GM23248 (cell line): ENCODE data around the gene PLA2G2D. TPM values are rescaled to one million over a fixed set of nuclear protein-coding genes. Genes with fewer than 3 reads are reported as not detected.

Source experiments
- DNase-seq: peaks from one replicate; pipeline ENCODE4 v3.0.0-alpha.2; 2015
- H2AFZ ChIP-seq: fragments of 200-600 bp; sonication (generic); 2 replicates; pipeline ENCODE4 v1.6.1; 2016; ENCODE audit warnings: antibody characterized with exemption
- H3F3A ChIP-seq: fragments of 200-600 bp; sonication (generic); 2 replicates; pipeline ENCODE4 v1.6.1; 2016; ENCODE audit warnings: mild to moderate bottlenecking, antibody characterized with exemption, mixed run types; ENCODE audit not compliant: insufficient read depth
- H3K27ac ChIP-seq: fragments of 200-600 bp; sonication (generic); 2 replicates; pipeline ENCODE4 v1.5.1; 2016; ENCODE audit warnings: mild to moderate bottlenecking
- H3K27me3 ChIP-seq: fragments of 200-600 bp; sonication (generic); replicated peaks from 2 replicates; pipeline ENCODE4 v1.6.1; 2016; ENCODE audit warnings: mild to moderate bottlenecking; ENCODE audit not compliant: insufficient read depth
- H3K36me3 ChIP-seq: fragments of 200-600 bp; sonication (generic); 2 replicates; pipeline ENCODE4 v1.6.1; 2016; ENCODE audit warnings: low read depth, mild to moderate bottlenecking
- H3K4me1 ChIP-seq: fragments of 200-600 bp; sonication (generic); 2 replicates; pipeline ENCODE4 v1.6.1; 2016; ENCODE audit warnings: mild to moderate bottlenecking; ENCODE audit not compliant: insufficient read depth
- H3K4me2 ChIP-seq: fragments of 200-600 bp; sonication (generic); one replicate; pipeline ENCODE4 v1.6.1; 2016; ENCODE audit warnings: mild to moderate bottlenecking; ENCODE audit not compliant: unreplicated experiment
- H3K4me3 ChIP-seq: fragments of 200-600 bp; sonication (generic); 2 replicates; pipeline ENCODE4 v1.5.1; 2016; ENCODE audit warnings: mild to moderate bottlenecking
- H3K79me2 ChIP-seq: fragments of 200-600 bp; sonication (generic); 2 replicates; pipeline ENCODE4 v1.6.1; 2016; ENCODE audit warnings: mild to moderate bottlenecking; ENCODE audit not compliant: insufficient read depth
- H3K9ac ChIP-seq: fragments of 200-600 bp; sonication (generic); 2 replicates; pipeline ENCODE4 v1.6.1; 2016; ENCODE audit warnings: mild to moderate bottlenecking
- H3K9me2 ChIP-seq: fragments of 200-600 bp; sonication (generic); 2 replicates; pipeline ENCODE4 v1.6.1; 2016; ENCODE audit warnings: mixed run types, mild to moderate bottlenecking, moderate library complexity; ENCODE audit not compliant: insufficient read depth
- H3K9me3 ChIP-seq: fragments of 200-600 bp; sonication (generic); one replicate; pipeline ENCODE4 v1.6.1; 2017; ENCODE audit warnings: low read depth
- H4K20me1 ChIP-seq: fragments of 200-600 bp; sonication (generic); 2 replicates; pipeline ENCODE4 v1.6.0; 2016; ENCODE audit not compliant: insufficient read depth
- EZH2 ChIP-seq: fragments of 200-600 bp; sonication (generic); IDR thresholded peaks from 2 replicates; pipeline ENCODE4 v1.6.1; 2018; ENCODE audit warnings: antibody characterized with exemption, mild to moderate bottlenecking; ENCODE audit not compliant: insufficient read depth, poor library complexity, severe bottlenecking
- EZH2phosphoT487 ChIP-seq: fragments of 200-600 bp; sonication (generic); IDR thresholded peaks from 2 replicates; pipeline ENCODE4 v1.6.1; 2018; ENCODE audit warnings: antibody characterized with exemption, moderate library complexity, mild to moderate bottlenecking, low read depth; ENCODE audit not compliant: insufficient read depth
- WGBS, 2 experiments: methylation state at CpG; one replicate each; pipeline ENCODE4 v1.1.6; 2015 to 2017; ENCODE audit warnings: low lambda C conversion rate in 2 of 2, low coverage in 1 of 2; ENCODE audit errors: missing lambda C conversion rate in 2 of 2; 5-methylcytosine and 5-hydroxymethylcytosine counted together
- in situ Hi-C: fragments of 300-500 bp; cut with MboI; formaldehyde crosslinking; loops from 2 replicates; pipeline ENCODE4 v1.15.0; 2020
- polyA plus RNA-seq: library from polyadenylated mRNA; unstranded; fragments of >200 nt; fragmentation: Nextera tagmentation; extraction: Ambion mirVana; gene quantifications from 2 replicates; pipeline ENCODE4 v1.2.1, GENCODE V29; 2016
- total RNA-seq: library from RNA; depleted of rRNA; stranded (reverse); fragments of >200 nt; shearing (Covaris generic); gene quantifications from 2 replicates; pipeline ENCODE4 v1.2.3, GENCODE V29; 2014

The PLA2G2D gene
- total and polyA plus RNA-seq, 2 experiments from 2014 or later: not detected

GRCh38 chr1:20114021-20114648 lies 5.2 kb downstream of the PLA2G2D start:
- Histone ChIP-seq H3K36me3 (no peaks in the 10 kb centered on the region), H4K20me1 (no peaks in the 10 kb centered on the region), H2AFZ (no peak overlapping the region), H3F3A (peaks cover 8% of the 10 kb centered on the region; the same call in 1 of the 2 replicates), H3K4me1 (peaks cover 6% of the 10 kb centered on the region), H3K9me3 (no peaks in the 10 kb centered on the region), H3K9me2 (no peaks in the 10 kb centered on the region), H3K27me3 (0 out of 2 replicates have a peak, but pooled peaks cover 2% of the 10 kb centered on the region), H3K9ac (no peak overlapping the region), H3K4me3 (no peak overlapping the region), H3K4me2 (no peak overlapping the region), H3K79me2 (no peaks in the 10 kb centered on the region), H3K27ac (no peak overlapping the region)
- no peak for TF ChIP-seq EZH2phosphoT487
- TF ChIP-seq EZH2: no peak
- DNase-seq: no peak
- in situ Hi-C loops: no loop called here
- WGBS, 2 experiments: 65 to 71% methylated on average over 15 of the region's 15 CpGs

DNA sequence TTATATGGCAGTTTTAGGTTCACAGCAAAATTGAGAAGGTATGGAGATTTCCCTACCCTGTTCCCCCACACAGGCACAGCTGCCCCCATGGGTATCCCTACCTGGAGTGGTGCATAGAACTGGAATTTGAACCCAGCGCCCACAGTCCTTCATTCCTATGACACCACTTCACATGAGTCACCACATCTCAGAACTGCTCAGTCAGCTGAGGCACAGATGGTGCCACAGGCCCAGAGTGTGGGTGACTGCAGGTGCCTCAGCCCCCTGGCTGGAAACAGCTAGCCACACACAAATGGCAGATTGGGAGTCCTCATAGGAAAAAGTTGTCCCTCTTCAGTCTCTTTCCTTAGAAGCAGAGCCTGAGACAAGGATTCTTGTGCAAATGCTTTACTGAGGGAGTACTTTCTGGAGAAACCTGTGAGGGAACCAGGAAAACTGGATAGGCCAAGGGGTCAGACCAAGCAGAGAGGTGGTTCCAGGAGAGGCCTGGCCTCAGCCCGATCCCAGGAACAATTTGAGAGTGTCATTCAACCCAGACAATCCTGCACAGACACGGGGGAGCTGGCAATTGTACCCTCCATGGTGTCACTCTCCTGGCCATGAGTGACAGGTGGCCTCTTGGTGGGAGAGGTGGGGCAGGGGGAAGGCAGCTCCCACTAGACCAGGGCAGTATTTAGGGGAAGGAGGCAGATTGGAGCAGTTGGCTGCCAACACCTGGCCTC lies 6.9 kb downstream of the PLA2G2D start:
- H3K9ac ChIP-seq: no peak overlapping the region
- no peaks in the 10 kb centered on the region for H3K9me2 ChIP-seq
- H3K4me1 ChIP-seq: peaks cover 6% of the 10 kb centered on the region
- H3K4me2 ChIP-seq: no peak overlapping the region
- no peaks in the 10 kb centered on the region for H3K36me3 ChIP-seq
- DNase-seq: peak; percentile 57
- 63 to 67% methylated on average over 3 of the region's 3 CpGs for WGBS, 2 experiments
- no peaks in the 10 kb centered on the region for H3K9me3 ChIP-seq
- in situ Hi-C loops: no loop called here
- H3K27me3 ChIP-seq: 0 out of 2 replicates have a peak, but pooled peaks cover 2% of the 10 kb centered on the region
- TF ChIP-seq EZH2: no peak
- TF ChIP-seq EZH2phosphoT487: no peak
- H3K27ac ChIP-seq: no peak overlapping the region
- no peaks in the 10 kb centered on the region for H4K20me1 ChIP-seq
- no peaks in the 10 kb centered on the region for H3K79me2 ChIP-seq
- H2AFZ ChIP-seq: no peak overlapping the region
- peaks cover 8% of the 10 kb centered on the region; the same call in 1 of the 2 replicates for H3F3A ChIP-seq
- H3K4me3 ChIP-seq: no peak overlapping the region

- peak overlapping the region; percentile 53; the same call in 1 of the 2 replicates for H3K27ac ChIP-seq
- 97% methylated on average over 5 of the region's 5 CpGs for WGBS, 2 experiments
- DNase-seq: no peak
- in situ Hi-C loops: no loop called here
- H4K20me1 ChIP-seq: no peaks in the 10 kb centered on the region
- no peak overlapping the region for H2AFZ ChIP-seq
- no peaks in the 10 kb centered on the region for H3K36me3 ChIP-seq
- peak overlapping the region; percentile 66 for H3K4me2 ChIP-seq
- no peak overlapping the region for H3K9ac ChIP-seq
- H3F3A ChIP-seq: peaks cover 8% of the 10 kb centered on the region; the same call in 1 of the 2 replicates
- H3K4me1 ChIP-seq: peaks cover 6% of the 10 kb centered on the region
- no peaks in the 10 kb centered on the region for H3K27me3 ChIP-seq
- no peaks in the 10 kb centered on the region for H3K9me3 ChIP-seq
- TF ChIP-seq EZH2 (no peak), EZH2phosphoT487 (no peak)
- no peaks in the 10 kb centered on the region for H3K79me2 ChIP-seq
- no peaks in the 10 kb centered on the region for H3K9me2 ChIP-seq
- no peak overlapping the region for H3K4me3 ChIP-seq
Observed at GRCh38 chr1:20111452-20111851, 7.9 kb downstream of the PLA2G2D start.

GRCh38 chr1:20110679-20111078 lies 8.7 kb downstream of the PLA2G2D start:
- TF ChIP-seq EZH2phosphoT487 (no peak), EZH2 (no peak)
- Histone ChIP-seq H3K4me3 (no peak overlapping the region), H2AFZ (peak overlapping the region; percentile 61), H3K9me3 (no peaks in the 10 kb centered on the region), H3K4me2 (peak overlapping the region; percentile 66), H3K27ac (peak overlapping the region; percentile 53), H3K27me3 (no peaks in the 10 kb centered on the region), H4K20me1 (no peaks in the 10 kb centered on the region), H3F3A (peaks cover 8% of the 10 kb centered on the region; the same call in 1 of the 2 replicates), H3K79me2 (no peaks in the 10 kb centered on the region), H3K9me2 (no peaks in the 10 kb centered on the region), H3K4me1 (peaks cover 9% of the 10 kb centered on the region), H3K9ac (peak overlapping the region; percentile 20; the same call in 1 of the 2 replicates), H3K36me3 (no peaks in the 10 kb centered on the region)
- 2 to 3% methylated on average over 12 of the region's 12 CpGs for WGBS, 2 experiments
- in situ Hi-C loops: no loop called here
- DNase-seq: peak; percentile 98
